B cell (primary cell): Measurements from ENCODE around the gene SRSF2. TPM values are rescaled to one million over a fixed set of nuclear protein-coding genes. Genes with fewer than 3 reads are reported as not detected.

Source experiments
- ATAC-seq: fragments of 200-7000 bp; cut with Tn5 transposase; one replicate; pipeline ENCODE4 v1.10.0; 2021; ENCODE audit warnings: low read depth, mild to moderate bottlenecking, moderate number of reproducible peaks, moderate library complexity
- CTCF ChIA-PET: fragments of 350-600 bp; sonication (Branson Sonifier 250); formaldehyde crosslinking; loops from one replicate; lab custom pipeline; 2021; ENCODE audit warnings: antibody characterized with exemption, inconsistent platforms; lab: Charles Lee
- POLR2A ChIA-PET: fragments of 350-600 bp; sonication (Branson Sonifier 250); formaldehyde crosslinking; loops from one replicate; lab custom pipeline; 2021; ENCODE audit warnings: antibody characterized with exemption; lab: Charles Lee
- DNase-seq: peaks from one replicate; pipeline ENCODE4 v3.0.0; 2013
- H2AFZ ChIP-seq: 2 replicates; pipeline ENCODE4 v1.6.1; 2012; ENCODE audit warnings: mild to moderate bottlenecking, low read depth, low read length; ENCODE audit not compliant: insufficient read depth, poor library complexity, severe bottlenecking
- H3K27ac ChIP-seq, 2 donors: 1 replicate in 1 of 2; 2 replicates in 1 of 2; pipeline ENCODE4 v1.5.1; 2012 to 2013; ENCODE audit warnings: low read length in 2 of 2, mild to moderate bottlenecking in 2 of 2, moderate library complexity in 1 of 2
- H3K27me3 ChIP-seq, 4 experiments: fragments of 200-600 bp in 1 of 4; sonication (generic) in 1 of 4; replicated peaks in 1 of 4; 1 replicate in 2 of 4; 2 replicates in 2 of 4; pipeline versions ENCODE4 v1.6.1 to v1.7.0; 2013 to 2016; ENCODE audit warnings: low read length in 3 of 4, mild to moderate bottlenecking in 2 of 4, mixed read lengths in 1 of 4, moderate library complexity in 1 of 4; ENCODE audit not compliant: insufficient read depth in 4 of 4, control insufficient read depth in 3 of 4; ENCODE audit errors: control extremely low read depth in 1 of 4
- H3K36me3 ChIP-seq, 2 experiments: replicated peaks in 1 of 2; 1 replicate in 1 of 2; 2 replicates in 1 of 2; pipeline versions ENCODE4 v1.6.1 to v1.7.1; 2013; ENCODE audit warnings: low read length in 1 of 2; ENCODE audit not compliant: insufficient read depth in 2 of 2, control insufficient read depth in 1 of 2; ENCODE audit errors: control extremely low read depth in 1 of 2, extremely low read depth in 1 of 2
- H3K4me1 ChIP-seq, 2 donors: fragments of 200-600 bp in 1 of 2; sonication (generic) in 1 of 2; 1 replicate in 1 of 2; 2 replicates in 1 of 2; pipeline versions ENCODE4 v1.5.1 to v1.6.1; 2013 to 2017; ENCODE audit warnings: low read length in 2 of 2; ENCODE audit not compliant: control insufficient read depth in 2 of 2, insufficient read depth in 2 of 2
- H3K4me2 ChIP-seq: replicated peaks from 2 replicates; pipeline ENCODE3; 2012; ENCODE audit warnings: mild to moderate bottlenecking, low read depth, low read length; ENCODE audit not compliant: poor library complexity, severe bottlenecking
- H3K4me3 ChIP-seq, 5 experiments: fragments of 200-600 bp in 1 of 5; sonication (generic) in 1 of 5; 1 replicate in 3 of 5; 2 replicates in 2 of 5; pipeline versions ENCODE4 v1.5.1 to v1.7.0; 2011 to 2016; ENCODE audit warnings: low read length in 4 of 5, mild to moderate bottlenecking in 4 of 5, low read depth in 2 of 5, control low read depth in 1 of 5, moderate library complexity in 1 of 5; ENCODE audit not compliant: insufficient read depth in 1 of 5; ENCODE audit errors: control extremely low read depth in 1 of 5, extremely low read depth in 1 of 5
- H3K79me2 ChIP-seq: fragments of 200-600 bp; sonication (generic); one replicate; pipeline ENCODE4 v1.6.0; 2016; ENCODE audit warnings: low read length; ENCODE audit not compliant: control insufficient read depth, insufficient read depth
- H3K9ac ChIP-seq: fragments of 200-600 bp; sonication (generic); 2 replicates; pipeline ENCODE4 v1.6.1; 2017; ENCODE audit warnings: mild to moderate bottlenecking, low read length, moderate library complexity
- H3K9me3 ChIP-seq, 3 donors: one replicate each; pipeline versions ENCODE4 v1.6.1 to v1.7.1; 2013; ENCODE audit warnings: low read length in 2 of 3; ENCODE audit not compliant: control insufficient read depth in 2 of 3, insufficient read depth in 1 of 3; ENCODE audit errors: control extremely low read depth in 1 of 3
- H4K20me1 ChIP-seq: 2 replicates; pipeline ENCODE4 v1.6.0; 2012; ENCODE audit warnings: mild to moderate bottlenecking, low read length; ENCODE audit not compliant: insufficient read depth, control insufficient read depth, poor library complexity, severe bottlenecking
- H3K27ac Mint-ChIP-seq: one replicate; pipeline ENCODE4 v1.8.0; 2021; ENCODE audit warnings: mixed read lengths
- H3K27me3 Mint-ChIP-seq: one replicate; pipeline ENCODE4 v1.8.0; 2021; ENCODE audit warnings: mixed read lengths
- H3K4me1 Mint-ChIP-seq: one replicate; pipeline ENCODE4 v1.8.0; 2021; ENCODE audit warnings: mixed read lengths
- H3K4me3 Mint-ChIP-seq: one replicate; pipeline ENCODE4 v1.8.0; 2021; ENCODE audit warnings: mixed read lengths
- H3K9me3 Mint-ChIP-seq: one replicate; pipeline ENCODE4 v1.8.0; 2022; ENCODE audit warnings: mixed read lengths; ENCODE audit not compliant: insufficient read depth
- CTCF ChIP-seq: fragments of 200-600 bp; IDR thresholded peaks from one replicate; pipeline ENCODE4 v1.8.0; 2022; ENCODE audit warnings: antibody characterized with exemption, mild to moderate bottlenecking
- EZH2 ChIP-seq: IDR thresholded peaks from 2 replicates; pipeline ENCODE4 v1.6.1; 2012; ENCODE audit warnings: borderline replicate concordance, low read depth, mild to moderate bottlenecking, moderate library complexity, low read length; ENCODE audit not compliant: insufficient read depth, poor library complexity, severe bottlenecking
- WGBS: methylation state at CpG from one replicate; pipeline ENCODE4 v1.1.5; 2013; ENCODE audit warnings: missing lambda C conversion rate; ENCODE audit not compliant: insufficient coverage; 5-methylcytosine and 5-hydroxymethylcytosine counted together
- intact Hi-C: fragments of 100-400 bp; cut with micrococcal nuclease; formaldehyde crosslinking; loops from one replicate; pipeline ENCODE4 v1.10.0; 2022
- polyA plus RNA-seq: library from polyadenylated mRNA; depleted of rRNA; stranded (reverse); fragments of >200 nt; gene quantifications from 2 replicates; pipeline ENCODE4 v1.2.3, GENCODE V29; 2012
- total RNA-seq, 2 donors: library from RNA; stranded (reverse); fragments of 120-200 nt in 1 of 2; gene quantifications; 1 replicate in 1 of 2; 2 replicates in 1 of 2; pipeline versions ENCODE4 v1.2.3 to v1.2.4, GENCODE V29; 2013 to 2022

The SRSF2 gene
- total and polyA plus RNA-seq, 2 donors (not counting 1 experiment from before 2014, with no cell fraction given) = 362 to 764 TPM

DNA sequence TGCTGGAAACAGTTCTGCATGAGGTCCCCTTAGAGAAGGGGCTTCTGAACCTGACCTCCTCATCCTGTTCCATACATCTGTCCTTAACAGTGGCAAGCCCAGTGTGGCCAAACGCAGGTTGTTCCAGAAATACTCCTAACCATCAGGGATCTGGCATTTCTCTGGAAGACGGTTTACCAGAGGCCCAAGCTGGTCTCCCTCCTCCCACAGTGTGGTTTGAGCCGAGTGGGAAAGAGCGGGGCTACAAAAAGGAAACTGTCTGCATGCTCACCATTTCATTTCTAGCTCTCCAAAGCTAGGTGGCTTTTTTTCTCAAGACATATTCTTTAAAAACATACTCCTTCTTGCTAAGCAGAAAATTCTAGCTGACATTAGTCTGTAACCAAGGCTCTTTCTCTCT, 32.3 kb downstream of the SRSF2 start:
- ATAC-seq (no peak), DNase-seq (no peak)
- Histone ChIP-seq H3K4me2 (no peak overlapping the region), H3K36me3 (no peaks in the 10 kb centered on the region), H3K4me1 (peaks cover 3 to 4% of the 10 kb centered on the region in 2 donors), H3K9ac (no peak overlapping the region), H3K9me3 (no peaks in the 10 kb centered on the region), H3K27me3 (no peaks in the 10 kb centered on the region), H3K79me2 (peaks cover 19% of the 10 kb centered on the region), H4K20me1 (no peaks in the 10 kb centered on the region), H2AFZ (no peak overlapping the region), H3K4me3 (no peak overlapping the region), H3K27ac (no peak overlapping the region)
- CTCF ChIA-PET = interaction anchor here (5.5 kb wide), 1 partner anchor 10 kb away, joined by 25 read pairs; no protein-coding TSS in a partner anchor
- Mint-ChIP-seq H3K4me3 (no peak overlapping the region), H3K4me1 (peaks cover 5% of the 10 kb centered on the region), H3K27ac (no peak overlapping the region), H3K9me3 (no peaks in the 10 kb centered on the region), H3K27me3 (no peaks in the 10 kb centered on the region)
- 73% methylated on average over 2 of the region's 4 CpGs for WGBS
- POLR2A ChIA-PET = no interaction called here
- intact Hi-C loops = no loop called here
- no peak for TF ChIP-seq CTCF
- no peak for TF ChIP-seq EZH2

DNA sequence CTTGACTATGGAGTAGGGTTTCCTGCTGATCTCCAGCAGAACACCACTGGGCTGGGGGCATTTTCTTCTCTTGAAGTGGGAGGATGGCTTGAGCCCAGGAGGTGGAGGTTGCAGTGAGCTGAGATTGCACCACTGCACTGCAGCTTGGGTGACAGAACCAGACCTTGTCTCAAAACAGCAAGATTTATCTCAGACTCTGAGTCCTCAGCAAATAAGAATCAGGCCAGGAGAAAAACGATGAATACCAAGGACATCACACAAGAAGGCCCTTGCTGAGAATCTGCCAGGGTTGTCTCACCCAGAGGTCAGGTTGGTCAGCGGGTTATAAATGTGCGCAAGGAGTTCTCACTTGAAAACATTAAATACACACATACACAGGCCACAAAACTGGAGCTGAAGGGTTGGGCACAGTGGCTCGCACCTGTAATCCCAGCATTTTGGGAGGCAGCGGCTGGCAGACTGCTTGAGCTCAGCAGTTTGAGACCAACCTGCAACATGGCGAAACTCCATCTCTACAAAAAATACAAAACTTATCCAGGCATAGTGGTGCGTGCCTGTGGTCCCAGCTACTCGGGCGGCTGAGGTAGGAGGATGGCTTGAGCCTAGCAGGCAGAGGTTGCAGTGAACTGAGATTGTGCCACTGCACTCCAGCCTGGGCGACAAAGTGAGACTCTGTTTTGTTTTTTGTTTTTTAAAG, 34.0 kb downstream of the SRSF2 start:
- Histone ChIP-seq H3K9ac (no peak overlapping the region), H3K9me3 (no peaks in the 10 kb centered on the region), H3K36me3 (no peaks in the 10 kb centered on the region), H3K4me3 (no peak overlapping the region), H3K27me3 (peaks cover 0 to 1% (median 0%) of the 10 kb centered on the region in 4 experiments), H3K79me2 (peaks cover 18% of the 10 kb centered on the region), H3K4me2 (no peak overlapping the region), H2AFZ (no peak overlapping the region), H3K4me1 (no peaks in the 10 kb centered on the region), H3K27ac (no peak overlapping the region), H4K20me1 (no peaks in the 10 kb centered on the region)
- no peaks in the 10 kb centered on the region for H3K4me1 Mint-ChIP-seq
- TF ChIP-seq EZH2 = no peak
- TF ChIP-seq CTCF = no peak
- CTCF ChIA-PET = interaction anchor here (0.7 to 5.5 kb wide), 2 partner anchors 12 to 22 kb away, joined by 3 to 25 read pairs; no protein-coding TSS in a partner anchor
- ATAC-seq (no peak), DNase-seq (no peak)
- WGBS = 95% methylated on average over 7 of the region's 10 CpGs
- POLR2A ChIA-PET = no interaction called here
- H3K9me3 Mint-ChIP-seq = no peaks in the 10 kb centered on the region
- intact Hi-C loops = no loop called here
- no peaks in the 10 kb centered on the region for H3K27me3 Mint-ChIP-seq
- H3K4me3 Mint-ChIP-seq = no peak overlapping the region
- H3K27ac Mint-ChIP-seq = no peak overlapping the region
